Lower leg skin (tissue), 3 donors: ENCODE measurements around the gene REXO4.

Experiments
- CTCF ChIP-seq, 3 donors: fragments of 450-650 bp; IDR thresholded peaks; one replicate each; pipeline ENCODE4 v1.5.1; 2016; ENCODE audit warnings: antibody characterized with exemption in 3 of 3, mild to moderate bottlenecking in 3 of 3, moderate library complexity in 2 of 3
- POLR2A ChIP-seq, 2 donors: fragments of 450-650 bp; IDR thresholded peaks; one replicate each; pipeline ENCODE4 v1.6.1; 2016 to 2017; ENCODE audit warnings: antibody characterized with exemption in 2 of 2, mild to moderate bottlenecking in 1 of 2, moderate library complexity in 1 of 2

DNA sequence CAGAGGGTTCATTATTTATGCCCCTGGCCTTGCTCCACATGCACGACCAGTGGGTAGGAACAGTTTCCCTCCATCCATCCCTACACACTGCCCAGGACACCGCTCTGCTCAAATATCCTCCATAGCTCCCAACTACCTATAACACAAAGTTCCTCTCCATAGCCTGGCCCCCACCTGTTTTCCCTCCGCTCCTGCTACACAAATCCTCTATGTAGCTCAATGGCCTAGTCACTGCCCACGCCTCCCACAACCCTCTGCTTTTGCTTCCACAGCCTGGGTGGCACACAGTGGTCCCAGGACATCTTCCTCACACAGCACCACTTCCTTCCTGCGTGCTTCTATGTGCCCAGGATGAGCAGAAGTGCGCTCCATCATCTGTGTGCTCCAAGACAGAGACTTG is 20.4 kb downstream of the REXO4 start:
- no peak for TF ChIP-seq POLR2A (IDR thresholded peaks at IDR 0.05)
- no peak for TF ChIP-seq CTCF (IDR thresholded peaks at IDR 0.05)
